HUES6 (cell line): Measurements from ENCODE around the gene RECQL5.
A peak's percentile ranks its signal among the peaks of the same experiment; 100 is the strongest.

ENCODE experiments used
- H3K27ac ChIP-seq: 2 replicates; pipeline ENCODE4 v1.7.0; 2013; ENCODE audit warnings: low read depth, mild to moderate bottlenecking, low read length, inconsistent platforms
- H3K27me3 ChIP-seq: 2 replicates; pipeline ENCODE4 v1.6.1; 2013; ENCODE audit warnings: low read length; ENCODE audit not compliant: control insufficient read depth, insufficient read depth
- H3K36me3 ChIP-seq: 2 replicates; pipeline ENCODE4 v1.6.1; 2013; ENCODE audit warnings: low read length; ENCODE audit not compliant: control insufficient read depth, insufficient read depth
- H3K4me1 ChIP-seq: 2 replicates; pipeline ENCODE4 v1.6.1; 2013; ENCODE audit warnings: low read length; ENCODE audit not compliant: control insufficient read depth, insufficient read depth
- H3K4me3 ChIP-seq: 2 replicates; pipeline ENCODE4 v1.5.1; 2013; ENCODE audit warnings: low read depth, low read length
- H3K9ac ChIP-seq: one replicate; pipeline ENCODE4 v1.6.1; 2013; ENCODE audit warnings: mild to moderate bottlenecking, low read length
- H3K9me3 ChIP-seq: 2 replicates; pipeline ENCODE4 v1.6.1; 2013; ENCODE audit warnings: low read depth, low read length; ENCODE audit not compliant: control insufficient read depth, insufficient read depth

Gene RECQL5

DNA sequence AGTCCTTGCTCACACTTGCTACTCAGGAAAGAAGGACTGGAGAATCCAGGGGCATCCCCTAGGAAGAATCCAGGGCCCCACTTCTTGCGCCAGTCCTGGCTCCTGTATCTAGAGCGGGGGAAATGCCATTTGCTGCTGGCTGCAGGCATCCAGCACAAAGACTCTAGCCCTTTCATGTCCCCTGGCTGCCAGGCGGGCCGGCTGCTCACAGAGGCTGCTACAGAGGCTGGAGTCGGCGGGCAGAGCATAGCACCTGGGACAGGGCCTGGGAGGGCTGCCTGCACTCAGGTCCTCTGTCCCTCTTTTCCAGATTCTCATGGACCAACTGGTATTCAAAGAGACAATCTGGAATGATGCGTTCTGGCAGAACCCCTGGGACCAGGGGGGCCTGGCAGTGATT, 19.9 kb downstream of the RECQL5 start:
- Histone ChIP-seq H3K27me3 (no peaks in the 10 kb centered on the region), H3K9me3 (no peaks in the 10 kb centered on the region), H3K36me3 (peaks cover 31% of the 10 kb centered on the region), H3K4me1 (peaks cover 30% of the 10 kb centered on the region), H3K27ac (no peak overlapping the region), H3K9ac (no peak overlapping the region), H3K4me3 (no peak overlapping the region)

DNA sequence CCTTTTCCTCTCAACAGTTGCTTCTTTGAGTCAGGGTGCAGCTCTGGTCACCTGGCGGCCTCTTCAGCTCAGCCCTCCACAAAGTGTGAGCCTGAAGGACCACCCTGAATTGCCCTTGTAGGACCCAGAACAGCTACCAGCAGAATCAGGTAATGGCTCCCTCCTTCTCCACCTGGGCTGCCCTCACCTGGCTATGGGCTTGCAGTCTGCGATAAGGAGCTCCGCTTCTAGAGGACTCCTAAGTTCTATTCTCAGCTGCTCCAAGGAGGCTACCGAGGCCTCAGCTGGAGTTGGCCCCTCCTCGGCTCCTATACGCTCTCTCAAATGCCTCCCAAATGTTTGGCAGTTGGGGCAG, 20.3 kb downstream of the RECQL5 start:
- 0 out of 2 replicates have a peak overlapping the region, but pooled peaks have one; percentile 83 for H3K27ac ChIP-seq
- H3K36me3 ChIP-seq = peaks cover 29% of the 10 kb centered on the region

DNA sequence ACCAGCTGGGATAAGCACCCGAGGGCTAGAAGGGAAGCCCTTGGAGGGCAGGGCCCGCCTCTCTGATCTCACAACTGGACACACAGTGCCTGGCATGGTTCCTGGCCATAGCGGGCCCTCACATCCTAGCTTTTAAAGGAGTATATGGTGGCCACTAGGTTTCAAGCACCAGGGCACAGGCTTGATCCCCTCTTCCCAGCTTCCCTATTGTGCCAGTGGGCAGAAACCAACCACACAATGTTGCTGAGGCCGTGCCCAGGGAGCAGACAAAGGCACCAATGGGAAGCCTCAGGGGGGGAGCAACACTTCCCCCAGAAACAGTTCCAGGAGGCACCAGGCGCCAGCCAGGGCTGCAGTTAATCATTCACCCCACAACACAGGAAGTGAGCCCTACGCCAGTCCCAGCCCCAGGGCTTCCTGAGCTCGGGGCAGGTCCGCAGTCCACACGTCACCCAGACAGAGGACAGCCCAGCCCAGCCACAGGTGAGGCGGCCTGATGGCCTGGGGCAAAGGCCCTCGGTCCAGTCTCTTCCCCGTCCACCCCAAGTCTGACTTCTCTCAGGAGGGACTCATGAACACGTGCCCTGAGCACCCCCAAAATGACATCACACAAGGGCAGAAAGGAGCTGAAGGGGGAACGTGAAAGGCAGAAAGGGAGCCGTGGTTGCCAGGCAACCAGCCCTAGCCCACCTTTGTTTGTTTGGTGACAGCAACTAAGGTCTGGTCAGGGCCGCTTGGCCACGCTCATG, 20.9 kb downstream of the RECQL5 start:
- Histone ChIP-seq H3K9ac (peak overlapping the region; percentile 46), H3K4me3 (no peak overlapping the region), H3K9me3 (no peaks in the 10 kb centered on the region), H3K27ac (peak overlapping the region; percentile 83), H3K4me1 (peaks cover 30% of the 10 kb centered on the region), H3K36me3 (peaks cover 25% of the 10 kb centered on the region), H3K27me3 (no peaks in the 10 kb centered on the region)

More for the DNA sequence above, 20.3 kb downstream of the RECQL5 start:
- Histone ChIP-seq H3K9ac (peak overlapping the region; percentile 46), H3K4me1 (peaks cover 30% of the 10 kb centered on the region), H3K9me3 (no peaks in the 10 kb centered on the region), H3K4me3 (no peak overlapping the region), H3K27me3 (no peaks in the 10 kb centered on the region)

DNA sequence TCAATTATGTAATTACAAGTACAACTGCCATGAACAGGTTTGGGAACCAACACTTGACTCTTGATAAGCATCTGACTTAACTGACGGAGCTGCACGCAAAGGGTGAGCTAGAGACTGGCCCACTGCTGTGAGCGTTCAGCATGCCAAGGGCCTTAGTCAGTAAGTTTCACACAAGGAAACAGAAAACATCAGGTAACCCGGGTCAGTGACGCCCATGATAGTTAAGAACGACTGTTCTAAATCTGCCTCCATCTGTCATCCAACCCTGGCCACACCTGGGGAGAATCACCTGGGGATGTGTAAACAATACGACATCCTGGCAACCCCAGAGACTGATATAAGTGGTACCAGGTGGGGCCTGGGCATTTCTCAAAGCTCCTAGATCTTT, 21.5 kb downstream of the RECQL5 start:
- Histone ChIP-seq H3K4me1 (peaks cover 30% of the 10 kb centered on the region), H3K27ac (peak overlapping the region; percentile 83; the same call in 1 of the 2 replicates), H3K9ac (no peak overlapping the region), H3K27me3 (no peaks in the 10 kb centered on the region), H3K36me3 (peaks cover 19% of the 10 kb centered on the region), H3K9me3 (no peaks in the 10 kb centered on the region), H3K4me3 (no peak overlapping the region)

DNA sequence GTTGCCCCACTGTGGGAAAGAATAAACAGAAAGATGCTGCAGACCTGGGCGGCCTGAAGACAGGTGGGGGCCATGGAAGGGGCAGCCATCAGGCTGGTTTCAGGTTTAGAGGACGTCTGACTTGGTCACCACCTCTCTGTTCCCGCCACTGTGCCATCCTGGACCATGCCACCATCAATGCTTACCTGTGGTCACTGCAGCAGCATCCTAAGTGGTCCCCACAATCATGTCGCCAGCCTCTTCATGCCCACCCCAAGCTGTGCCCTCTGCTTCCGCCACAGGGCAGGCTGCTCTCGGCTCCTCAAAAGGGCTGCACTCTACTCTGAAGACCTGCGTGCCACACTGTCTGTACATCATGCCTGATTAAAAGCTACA, 23.3 kb downstream of the RECQL5 start:
- no peaks in the 10 kb centered on the region for H3K27me3 ChIP-seq

DNA sequence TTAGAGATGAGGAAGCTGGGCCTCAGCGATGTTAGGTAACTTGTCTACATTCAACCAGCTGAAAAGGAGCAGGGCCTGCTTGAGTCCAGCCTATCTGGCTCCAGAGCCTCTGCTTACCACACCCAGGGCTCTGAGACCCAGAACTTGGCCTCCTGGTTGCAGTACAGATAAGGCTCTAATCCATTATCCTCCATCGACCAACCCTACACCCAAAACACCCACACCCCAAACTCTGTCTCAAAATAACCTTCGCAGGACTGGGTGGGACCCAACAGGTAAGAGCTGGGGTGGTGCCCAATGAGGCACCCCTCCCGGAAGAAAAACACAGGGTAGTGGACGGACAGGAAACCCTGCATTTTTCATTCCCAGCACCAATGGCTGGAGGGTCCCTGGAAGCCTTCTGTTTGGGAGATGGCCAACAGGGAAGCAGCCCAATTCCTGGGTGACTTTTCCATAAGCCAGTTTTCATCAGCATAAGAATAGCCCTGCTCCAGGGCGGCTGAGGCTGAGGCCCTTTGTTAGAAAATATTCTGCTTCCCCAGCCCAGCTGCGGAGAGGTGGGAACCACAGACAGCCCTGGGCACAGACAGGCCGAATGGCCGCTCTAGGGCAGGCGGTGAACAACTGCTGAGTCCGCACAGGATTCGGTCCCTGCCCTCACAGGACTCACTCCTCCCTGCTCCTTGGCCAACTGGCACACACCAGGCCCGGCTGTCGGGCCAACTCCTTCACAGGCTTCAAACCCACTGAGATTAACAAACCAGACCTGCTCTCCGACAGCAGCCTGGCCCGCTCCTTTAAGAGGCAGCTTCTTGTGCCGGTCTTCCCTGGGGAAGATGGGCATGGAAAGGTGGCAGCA, 23.9 kb downstream of the RECQL5 start:
- H3K27ac ChIP-seq = peak overlapping the region; percentile 71
- peaks cover 7% of the 10 kb centered on the region; the same call in 1 of the 2 replicates for H3K36me3 ChIP-seq
- no peak overlapping the region for H3K4me3 ChIP-seq
- peaks cover 30% of the 10 kb centered on the region for H3K4me1 ChIP-seq
- no peaks in the 10 kb centered on the region for H3K27me3 ChIP-seq
- peak overlapping the region; percentile 31 for H3K9ac ChIP-seq
- no peaks in the 10 kb centered on the region for H3K9me3 ChIP-seq

More for the DNA sequence above, 23.3 kb downstream of the RECQL5 start:
- Histone ChIP-seq H3K36me3 (peaks cover 5% of the 10 kb centered on the region; the same call in 1 of the 2 replicates), H3K4me1 (peaks cover 30% of the 10 kb centered on the region), H3K9me3 (no peaks in the 10 kb centered on the region), H3K27ac (peak overlapping the region; percentile 71), H3K4me3 (no peak overlapping the region), H3K9ac (no peak overlapping the region)

DNA sequence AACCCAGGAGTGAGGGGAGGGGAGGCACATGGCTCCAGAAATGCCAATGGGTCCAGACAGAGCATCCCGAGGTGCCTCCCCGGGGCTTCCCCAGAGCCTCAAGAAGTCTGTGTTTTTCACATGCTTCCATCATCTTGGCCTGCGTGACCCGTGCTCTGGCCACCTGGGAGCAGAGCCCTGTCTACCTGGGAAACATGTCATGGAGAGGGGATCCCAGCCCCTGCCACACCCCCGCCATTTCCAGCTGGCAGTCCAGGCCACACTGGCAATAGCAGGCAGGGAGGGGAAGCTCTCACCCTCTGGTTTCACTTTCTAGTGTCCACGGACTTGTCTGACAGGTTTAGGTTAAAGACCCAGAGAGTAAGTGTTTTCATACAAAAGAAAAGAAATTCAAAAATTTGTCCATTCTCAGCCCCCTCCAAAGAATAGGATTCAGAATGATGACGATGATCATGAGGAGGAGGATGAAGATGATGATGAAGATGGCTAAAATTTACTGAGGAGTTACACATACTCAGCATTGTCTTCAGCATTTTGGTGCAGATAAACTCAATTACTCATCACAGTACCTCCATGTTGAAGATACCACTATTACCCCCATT, 24.7 kb downstream of the RECQL5 start:
- H3K27me3 ChIP-seq = no peaks in the 10 kb centered on the region
- H3K27ac ChIP-seq = no peak overlapping the region
- H3K4me3 ChIP-seq = no peak overlapping the region
- H3K9ac ChIP-seq = no peak overlapping the region
- H3K9me3 ChIP-seq = no peaks in the 10 kb centered on the region
- H3K36me3 ChIP-seq = 0 out of 2 replicates have a peak, but pooled peaks cover 5% of the 10 kb centered on the region
- peaks cover 30% of the 10 kb centered on the region for H3K4me1 ChIP-seq

DNA sequence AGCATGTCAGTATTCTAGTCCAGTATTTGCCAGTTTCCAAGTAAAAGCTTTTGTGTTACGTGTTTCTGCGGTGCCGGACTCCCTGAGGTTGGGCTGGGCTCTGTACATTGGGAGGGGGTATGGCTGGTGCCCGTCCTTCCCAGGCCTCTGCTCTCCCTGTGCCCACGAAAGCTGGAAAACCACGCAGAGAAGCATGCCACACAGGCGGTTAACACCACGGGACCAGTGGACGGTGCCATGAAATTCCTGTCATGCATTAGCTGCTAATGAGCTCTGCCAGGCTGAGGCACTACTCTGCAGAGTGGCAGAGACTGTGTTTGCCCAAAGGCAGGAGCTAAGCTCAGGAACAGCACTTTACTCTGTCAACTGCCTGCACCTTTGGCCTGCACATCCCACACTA, 25.6 kb downstream of the RECQL5 start:
- H3K9me3 ChIP-seq = no peaks in the 10 kb centered on the region
- H3K27me3 ChIP-seq = no peaks in the 10 kb centered on the region
- no peak overlapping the region for H3K27ac ChIP-seq
- H3K36me3 ChIP-seq = 0 out of 2 replicates have a peak, but pooled peaks cover 5% of the 10 kb centered on the region
- no peak overlapping the region for H3K9ac ChIP-seq
- H3K4me3 ChIP-seq = no peak overlapping the region
- peaks cover 23% of the 10 kb centered on the region for H3K4me1 ChIP-seq

DNA sequence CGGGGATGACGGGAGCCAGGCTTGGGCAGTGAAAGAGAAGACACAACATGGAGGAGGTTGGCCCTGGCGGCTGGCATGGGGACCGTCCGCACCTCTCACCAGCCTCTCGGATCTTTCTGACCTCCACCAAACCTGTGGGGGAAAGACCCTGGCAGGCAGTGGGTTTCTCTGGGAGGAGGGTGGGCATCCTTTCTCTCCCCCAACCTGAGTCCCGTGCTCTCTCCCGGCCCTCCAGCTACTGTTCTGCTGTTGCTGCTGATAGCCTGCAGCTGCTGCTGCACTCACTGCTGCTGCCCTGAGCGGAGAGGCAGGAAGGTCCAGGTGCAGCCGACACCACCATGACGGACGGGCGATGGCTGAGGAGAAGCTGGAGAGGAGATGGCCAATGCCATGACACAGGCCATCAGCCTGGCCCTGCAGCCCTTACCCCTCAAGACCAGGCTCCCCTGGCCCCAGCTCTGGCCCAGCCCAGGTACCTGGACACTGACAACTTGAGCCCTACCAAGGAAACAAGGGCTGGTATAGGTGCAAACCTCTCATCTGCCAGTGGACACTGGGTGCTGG, 26.3 kb downstream of the RECQL5 start:
- Histone ChIP-seq H3K4me1 (peaks cover 16% of the 10 kb centered on the region), H3K9ac (no peak overlapping the region), H3K4me3 (no peak overlapping the region), H3K36me3 (0 out of 2 replicates have a peak, but pooled peaks cover 5% of the 10 kb centered on the region), H3K27me3 (no peaks in the 10 kb centered on the region), H3K9me3 (no peaks in the 10 kb centered on the region), H3K27ac (no peak overlapping the region)

DNA sequence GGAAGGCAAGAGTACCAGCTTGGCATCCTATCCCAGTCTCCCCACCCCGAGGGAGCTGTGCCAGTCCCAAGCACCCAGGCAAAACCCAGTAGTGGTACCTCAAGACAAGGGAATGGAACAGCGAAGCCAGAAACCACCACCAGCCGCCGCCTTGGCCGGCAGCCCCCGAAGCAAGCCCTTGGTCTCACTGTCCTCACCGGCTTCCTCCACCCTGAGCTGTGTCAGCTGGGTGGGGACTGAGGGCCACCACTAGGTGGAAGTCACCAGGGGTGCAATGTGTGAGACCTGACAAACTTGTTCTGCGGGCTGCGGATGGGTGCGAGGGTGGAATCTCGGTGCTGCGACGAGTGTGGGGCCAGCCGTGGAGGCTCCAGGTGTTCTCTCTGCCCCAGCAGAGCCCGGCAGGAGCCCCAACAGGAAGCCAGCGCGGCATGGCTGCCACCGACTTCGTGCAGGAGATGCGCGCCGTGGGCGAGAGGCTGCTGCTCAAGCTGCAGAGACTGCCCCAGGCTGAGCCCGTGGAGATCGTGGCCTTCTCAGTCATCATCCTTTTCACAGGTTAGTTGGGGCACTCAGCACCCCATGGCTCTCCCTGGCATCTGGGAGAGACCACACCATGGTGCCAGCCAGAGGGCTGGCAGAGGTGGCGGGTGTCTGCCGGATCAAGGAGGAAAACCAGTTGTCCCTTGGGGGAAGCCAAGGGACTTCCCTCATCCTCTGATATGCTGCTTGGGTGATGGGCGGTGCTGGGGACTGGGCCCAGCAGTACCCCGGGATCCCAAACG, 27.0 kb downstream of the RECQL5 start:
- H3K27me3 ChIP-seq = no peaks in the 10 kb centered on the region
- H3K9ac ChIP-seq = no peak overlapping the region
- no peak overlapping the region for H3K27ac ChIP-seq
- H3K9me3 ChIP-seq = no peaks in the 10 kb centered on the region
- H3K36me3 ChIP-seq = 0 out of 2 replicates have a peak, but pooled peaks cover 5% of the 10 kb centered on the region
- no peak overlapping the region for H3K4me3 ChIP-seq
- H3K4me1 ChIP-seq = peaks cover 16% of the 10 kb centered on the region
